Skeletal muscle satellite cell (primary cell): ENCODE data around the gene FAM219B.

ENCODE experiments used
- H3K27me3 ChIP-seq: 2 replicates; pipeline ENCODE4 v1.7.0; 2013; ENCODE audit warnings: low read length; ENCODE audit not compliant: control insufficient read depth, insufficient read depth
- H3K36me3 ChIP-seq: 2 replicates; pipeline ENCODE4 v1.7.0; 2013; ENCODE audit warnings: mild to moderate bottlenecking, control low read depth, low read length; ENCODE audit not compliant: insufficient read depth
- H3K4me1 ChIP-seq: 2 replicates; pipeline ENCODE4 v1.7.0; 2013; ENCODE audit warnings: low read length; ENCODE audit not compliant: control insufficient read depth, insufficient read depth
- H3K4me2 ChIP-seq: 2 replicates; pipeline ENCODE4 v1.7.0; 2013; ENCODE audit warnings: mild to moderate bottlenecking, low read length
- H3K4me3 ChIP-seq: 2 replicates; pipeline ENCODE4 v1.7.0; 2013; ENCODE audit warnings: low read length
- H3K9ac ChIP-seq: 2 replicates; pipeline ENCODE4 v1.7.0; 2013; ENCODE audit warnings: mild to moderate bottlenecking, low read depth, low read length, moderate library complexity
- H3K9me3 ChIP-seq: replicated peaks from 2 replicates; pipeline ENCODE4 v1.7.0; 2013; ENCODE audit warnings: mild to moderate bottlenecking, control low read depth, low read length

Gene FAM219B

GRCh38 chr15:74872702-74873035, 34.0 kb downstream of the FAM219B start:
- H3K9ac ChIP-seq = peak overlapping the region; percentile 93
- peak overlapping the region; percentile 91 for H3K4me3 ChIP-seq
- H3K27me3 ChIP-seq = no peaks in the 10 kb centered on the region
- H3K9me3 ChIP-seq = no peaks in the 10 kb centered on the region
- H3K4me1 ChIP-seq = peaks cover 19% of the 10 kb centered on the region
- peaks cover 5% of the 10 kb centered on the region for H3K36me3 ChIP-seq
- H3K4me2 ChIP-seq = peak overlapping the region; percentile 91

GRCh38 chr15:74870436-74871215, 36.0 kb downstream of the FAM219B start:
- Histone ChIP-seq H3K4me3 (no peak overlapping the region), H3K36me3 (peaks cover 9% of the 10 kb centered on the region), H3K9me3 (no peaks in the 10 kb centered on the region), H3K4me2 (peak overlapping the region; percentile 8), H3K9ac (peak overlapping the region; percentile 0), H3K4me1 (peaks cover 28% of the 10 kb centered on the region), H3K27me3 (no peaks in the 10 kb centered on the region)

- peak overlapping the region; percentile 0 for H3K9ac ChIP-seq
- no peaks in the 10 kb centered on the region for H3K9me3 ChIP-seq
- peaks cover 9% of the 10 kb centered on the region for H3K36me3 ChIP-seq
- H3K27me3 ChIP-seq = no peaks in the 10 kb centered on the region
- peaks cover 28% of the 10 kb centered on the region for H3K4me1 ChIP-seq
- peak overlapping the region; percentile 41 for H3K4me2 ChIP-seq
- no peak overlapping the region for H3K4me3 ChIP-seq
Observed at GRCh38 chr15:74869726-74870407, 36.8 kb downstream of the FAM219B start.

- no peak overlapping the region for H3K4me3 ChIP-seq
- H3K9ac ChIP-seq = no peak overlapping the region
- H3K36me3 ChIP-seq = peaks cover 9% of the 10 kb centered on the region
- H3K9me3 ChIP-seq = no peaks in the 10 kb centered on the region
- no peaks in the 10 kb centered on the region for H3K27me3 ChIP-seq
- H3K4me1 ChIP-seq = peaks cover 28% of the 10 kb centered on the region
- H3K4me2 ChIP-seq = no peak overlapping the region
Observed at GRCh38 chr15:74869372-74869725, 37.3 kb downstream of the FAM219B start.

DNA sequence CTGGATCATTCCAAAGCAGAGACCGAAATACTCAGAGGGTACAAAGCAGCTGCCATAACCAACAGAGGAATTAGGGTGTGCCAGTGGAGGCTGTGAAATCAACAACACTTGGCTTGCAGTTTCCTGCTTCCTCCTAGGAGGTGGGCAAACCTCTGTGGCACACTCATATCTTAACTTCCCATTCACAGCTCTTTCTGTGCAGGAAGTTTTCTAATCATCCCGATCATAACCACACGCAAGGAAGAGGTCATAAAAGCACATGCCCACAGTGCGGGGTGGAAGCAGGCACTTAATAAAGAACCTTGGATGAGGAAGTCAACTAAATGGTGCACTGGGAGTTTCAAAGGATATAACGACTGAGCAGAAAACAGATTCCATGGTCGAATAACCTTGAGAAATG, 38.6 kb downstream of the FAM219B start:
- no peaks in the 10 kb centered on the region for H3K27me3 ChIP-seq
- no peak overlapping the region for H3K9ac ChIP-seq
- peaks cover 9% of the 10 kb centered on the region for H3K36me3 ChIP-seq
- H3K4me1 ChIP-seq = peaks cover 33% of the 10 kb centered on the region
- H3K4me2 ChIP-seq = no peak overlapping the region
- no peak overlapping the region for H3K4me3 ChIP-seq
- no peaks in the 10 kb centered on the region for H3K9me3 ChIP-seq

- Histone ChIP-seq H3K4me1 (peaks cover 33% of the 10 kb centered on the region), H3K4me3 (no peak overlapping the region), H3K9me3 (no peaks in the 10 kb centered on the region), H3K36me3 (peaks cover 9% of the 10 kb centered on the region), H3K9ac (no peak overlapping the region), H3K27me3 (no peaks in the 10 kb centered on the region), H3K4me2 (no peak overlapping the region)
Observed at GRCh38 chr15:74867466-74868038, 39.1 kb downstream of the FAM219B start.

GRCh38 chr15:74866090-74866489, 40.6 kb downstream of the FAM219B start:
- H3K9me3 ChIP-seq = no peaks in the 10 kb centered on the region
- H3K4me1 ChIP-seq = peaks cover 33% of the 10 kb centered on the region
- H3K27me3 ChIP-seq = no peaks in the 10 kb centered on the region
- H3K4me3 ChIP-seq = no peak overlapping the region
- H3K36me3 ChIP-seq = peaks cover 13% of the 10 kb centered on the region
- peak overlapping the region; percentile 19 for H3K4me2 ChIP-seq
- H3K9ac ChIP-seq = no peak overlapping the region

DNA sequence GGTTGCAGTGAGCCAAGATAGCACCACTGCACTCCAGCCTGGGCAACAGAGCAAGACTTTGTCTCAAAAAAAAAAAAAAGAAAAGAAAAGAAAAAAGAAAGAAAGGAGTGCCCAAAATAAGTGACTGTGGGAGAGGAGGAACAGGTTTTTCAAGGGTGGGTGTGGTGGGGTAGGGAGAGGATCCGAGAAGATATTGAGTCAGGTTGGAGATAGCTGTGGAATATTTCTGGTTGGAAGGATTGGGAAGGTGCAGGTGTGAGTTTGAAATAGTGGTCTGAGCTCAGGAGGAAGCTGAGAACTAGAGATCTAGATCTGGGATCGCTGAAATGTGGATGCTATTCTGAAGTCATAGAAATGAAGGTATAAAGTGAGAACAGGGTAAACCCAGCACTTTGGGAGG, 41.3 kb downstream of the FAM219B start:
- H3K4me2 ChIP-seq = no peak overlapping the region
- H3K36me3 ChIP-seq = peaks cover 9% of the 10 kb centered on the region
- no peak overlapping the region for H3K4me3 ChIP-seq
- no peaks in the 10 kb centered on the region for H3K27me3 ChIP-seq
- H3K4me1 ChIP-seq = peaks cover 28% of the 10 kb centered on the region
- H3K9ac ChIP-seq = no peak overlapping the region
- no peaks in the 10 kb centered on the region for H3K9me3 ChIP-seq

- Histone ChIP-seq H3K4me3 (no peak overlapping the region), H3K9ac (no peak overlapping the region), H3K27me3 (no peaks in the 10 kb centered on the region), H3K4me2 (no peak overlapping the region), H3K36me3 (peaks cover 9% of the 10 kb centered on the region), H3K4me1 (peaks cover 18% of the 10 kb centered on the region), H3K9me3 (no peaks in the 10 kb centered on the region)
Observed at GRCh38 chr15:74864296-74864695, 42.4 kb downstream of the FAM219B start.

- Histone ChIP-seq H3K9me3 (no peaks in the 10 kb centered on the region), H3K9ac (no peak overlapping the region), H3K4me1 (peaks cover 17% of the 10 kb centered on the region), H3K4me3 (no peak overlapping the region), H3K4me2 (no peak overlapping the region), H3K27me3 (no peaks in the 10 kb centered on the region), H3K36me3 (peaks cover 9% of the 10 kb centered on the region)
Observed at GRCh38 chr15:74863239-74864056, 43.2 kb downstream of the FAM219B start.

GRCh38 chr15:74858369-74858740, 48.3 kb downstream of the FAM219B start:
- peaks cover 3% of the 10 kb centered on the region for H3K4me1 ChIP-seq
- peaks cover 21% of the 10 kb centered on the region for H3K36me3 ChIP-seq
- no peak overlapping the region for H3K9ac ChIP-seq
- no peak overlapping the region for H3K4me2 ChIP-seq
- H3K9me3 ChIP-seq = no peaks in the 10 kb centered on the region
- no peaks in the 10 kb centered on the region for H3K27me3 ChIP-seq
- no peak overlapping the region for H3K4me3 ChIP-seq
